HG03060 (cell line): Measurements from ENCODE around the gene ARNT2.

ENCODE experiments used
- ATAC-seq: cut with Tn5 transposase; IDR thresholded peaks from one replicate; pipeline ENCODE4 v1.9.1; 2021; ENCODE audit warnings: low read depth, moderate number of reproducible peaks; ENCODE audit not compliant: unreplicated experiment

The ARNT2 gene

DNA sequence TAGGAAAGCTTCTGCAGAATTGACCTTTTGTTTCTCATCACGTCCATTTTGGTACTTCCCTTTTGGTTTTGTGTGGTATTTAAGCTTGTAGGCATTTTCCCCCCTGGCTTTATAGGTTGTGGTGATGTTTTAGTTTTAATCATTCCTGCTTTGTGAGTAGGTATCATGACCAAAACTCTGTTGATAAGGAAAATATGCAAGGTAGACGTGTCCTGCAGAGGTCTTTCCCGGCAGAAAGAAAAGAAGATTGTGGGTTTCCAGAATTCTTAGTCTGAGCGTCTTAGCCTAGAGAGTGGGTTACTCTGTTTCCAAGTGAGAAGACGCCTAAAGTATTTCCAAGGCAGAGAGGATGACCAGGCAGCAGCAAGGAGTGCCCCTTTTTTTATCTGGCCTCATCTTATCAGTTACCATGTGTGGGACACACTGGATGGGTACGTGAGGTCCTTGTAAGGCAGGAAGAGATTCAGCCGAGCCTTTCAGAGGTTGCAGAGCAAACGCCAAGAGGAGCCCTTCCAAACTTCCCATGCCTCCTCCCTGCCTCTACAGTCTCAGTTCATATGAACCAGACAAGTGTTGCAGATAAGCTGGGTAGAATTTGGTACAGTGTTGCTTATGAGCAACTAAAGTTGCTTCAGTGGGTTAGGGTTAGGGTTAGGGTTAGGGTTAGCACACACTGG, 58.8 kb downstream of the ARNT2 start:
- ATAC-seq = no peak

DNA sequence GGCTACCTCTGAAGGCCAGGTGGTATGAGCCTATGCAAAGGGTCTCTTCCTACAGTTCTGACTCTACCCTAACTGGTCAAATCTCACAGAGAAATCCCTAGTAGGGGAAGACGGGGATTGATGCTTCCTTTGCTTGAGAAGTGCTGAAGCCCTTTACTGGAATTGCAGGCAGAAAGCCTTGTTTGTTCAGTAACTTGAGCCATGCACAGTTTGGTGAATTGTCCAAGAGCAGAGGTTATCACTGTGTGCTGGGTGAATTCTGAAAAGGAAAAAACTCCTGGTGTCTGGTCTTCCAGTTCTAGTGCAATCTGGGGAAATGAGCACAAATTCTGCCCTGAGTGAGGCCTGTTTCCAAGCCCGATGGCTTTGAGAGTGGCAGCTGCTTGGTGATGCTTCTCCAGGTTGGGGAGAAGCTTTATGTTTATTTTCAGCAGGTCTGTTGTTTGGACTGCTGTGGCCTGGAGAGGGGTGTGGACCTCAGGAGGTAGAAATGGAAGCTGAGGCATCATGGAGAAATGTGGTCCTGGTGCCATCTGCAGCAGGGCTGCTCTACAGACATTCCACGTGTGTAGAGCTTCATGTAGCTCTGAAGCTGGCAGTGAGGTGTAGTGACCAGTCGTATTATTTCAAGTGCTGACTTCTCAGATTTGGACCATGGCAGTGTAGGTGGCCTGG, 60.9 kb downstream of the ARNT2 start:
- ATAC-seq = no peak

DNA sequence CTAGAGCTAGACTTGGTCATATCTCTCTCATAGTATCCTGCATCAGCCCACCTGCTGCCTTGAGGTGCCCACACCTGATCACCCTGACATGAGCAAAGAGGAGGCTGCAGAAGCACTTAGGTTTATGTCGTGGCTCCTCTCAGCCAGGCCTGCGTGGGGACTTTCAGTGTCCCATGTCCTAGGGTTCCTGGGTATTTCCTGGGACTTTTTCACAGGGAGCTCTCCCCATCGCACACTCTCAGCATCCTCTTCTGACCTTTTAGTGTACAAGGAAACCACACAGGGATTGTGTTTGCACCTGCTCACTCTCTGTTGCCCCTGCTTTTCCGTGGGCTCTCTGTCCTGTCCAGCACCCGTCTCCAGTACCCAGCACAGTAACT, 61.4 kb downstream of the ARNT2 start:
- no peak for ATAC-seq

DNA sequence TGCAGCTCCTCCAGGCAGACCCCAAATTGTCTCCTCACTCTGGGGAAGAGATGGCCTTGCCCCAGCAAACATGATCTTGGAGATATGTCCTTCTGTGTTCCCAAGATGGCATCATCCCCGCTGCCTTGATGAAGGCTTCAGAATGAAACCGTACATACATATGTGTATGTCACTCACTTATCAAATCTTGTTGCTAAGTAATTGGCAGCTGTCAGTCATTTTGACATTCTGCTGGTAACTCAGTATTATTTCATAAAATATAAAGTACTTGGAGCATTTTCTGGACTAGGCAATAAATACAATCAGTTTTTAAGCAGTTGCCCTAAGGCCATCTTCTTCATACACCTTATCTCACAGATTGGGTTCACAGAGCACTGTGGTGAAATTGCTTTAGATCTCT, 62.4 kb downstream of the ARNT2 start:
- ATAC-seq = no peak

DNA sequence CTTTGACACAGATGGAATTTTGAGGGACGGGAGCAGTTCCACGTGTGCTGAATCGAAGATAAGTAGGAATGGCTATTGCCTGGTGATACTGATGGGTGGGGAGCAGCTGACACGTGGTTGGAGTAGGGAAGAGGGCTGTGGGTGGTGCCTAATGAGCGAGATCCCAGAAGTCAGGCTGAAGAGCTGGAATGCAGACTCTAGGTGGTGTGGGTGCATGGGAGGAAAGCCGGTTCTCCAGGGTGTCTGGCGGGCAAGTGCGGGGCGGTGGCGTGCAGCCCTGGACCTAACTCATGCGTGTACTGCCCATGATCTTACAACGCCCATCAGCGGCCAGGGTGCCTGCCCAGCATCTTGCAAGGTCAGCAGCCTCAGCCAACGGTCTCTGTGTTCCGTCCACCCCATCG, 63.1 kb downstream of the ARNT2 start:
- no peak for ATAC-seq

DNA sequence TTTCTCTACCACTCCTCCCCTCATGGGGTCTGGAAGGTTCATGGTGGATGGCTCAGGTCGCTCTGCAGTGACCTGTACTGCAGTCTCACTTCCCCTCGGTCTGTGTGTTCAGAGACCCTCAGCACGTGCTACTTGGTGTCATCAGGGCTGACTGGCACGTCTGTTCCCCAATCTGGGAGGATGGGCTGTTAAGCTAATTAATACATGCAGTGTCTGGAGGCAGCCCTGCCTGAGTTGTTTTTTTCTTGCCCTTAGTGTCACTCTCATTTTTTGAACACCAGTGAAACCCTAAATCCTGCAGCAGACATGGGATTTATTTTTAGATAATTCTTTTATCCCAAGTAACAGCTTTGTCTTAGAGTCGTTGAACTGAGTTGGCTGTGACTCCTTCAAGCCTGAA, 64.6 kb downstream of the ARNT2 start:
- ATAC-seq = no peak

DNA sequence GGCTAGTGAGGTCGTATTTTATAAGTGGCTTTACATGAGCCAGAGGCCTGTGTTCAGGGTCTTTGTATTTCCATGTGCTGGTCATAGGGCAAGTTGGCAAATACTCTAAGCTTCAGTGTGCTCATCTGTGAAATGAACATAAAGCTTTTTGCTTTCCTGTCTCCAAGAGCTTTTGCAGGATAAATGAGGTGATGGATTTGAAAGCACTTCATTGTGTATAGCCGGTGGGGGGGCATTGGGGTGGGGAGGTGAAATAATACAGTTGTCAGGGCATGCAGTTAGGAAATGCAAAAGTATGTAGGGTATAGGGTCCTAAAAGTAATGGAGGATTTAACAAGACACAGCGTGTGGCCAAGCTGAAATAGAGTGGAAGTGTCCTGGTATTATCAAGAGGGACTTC, 67.7 kb downstream of the ARNT2 start:
- no peak for ATAC-seq

DNA sequence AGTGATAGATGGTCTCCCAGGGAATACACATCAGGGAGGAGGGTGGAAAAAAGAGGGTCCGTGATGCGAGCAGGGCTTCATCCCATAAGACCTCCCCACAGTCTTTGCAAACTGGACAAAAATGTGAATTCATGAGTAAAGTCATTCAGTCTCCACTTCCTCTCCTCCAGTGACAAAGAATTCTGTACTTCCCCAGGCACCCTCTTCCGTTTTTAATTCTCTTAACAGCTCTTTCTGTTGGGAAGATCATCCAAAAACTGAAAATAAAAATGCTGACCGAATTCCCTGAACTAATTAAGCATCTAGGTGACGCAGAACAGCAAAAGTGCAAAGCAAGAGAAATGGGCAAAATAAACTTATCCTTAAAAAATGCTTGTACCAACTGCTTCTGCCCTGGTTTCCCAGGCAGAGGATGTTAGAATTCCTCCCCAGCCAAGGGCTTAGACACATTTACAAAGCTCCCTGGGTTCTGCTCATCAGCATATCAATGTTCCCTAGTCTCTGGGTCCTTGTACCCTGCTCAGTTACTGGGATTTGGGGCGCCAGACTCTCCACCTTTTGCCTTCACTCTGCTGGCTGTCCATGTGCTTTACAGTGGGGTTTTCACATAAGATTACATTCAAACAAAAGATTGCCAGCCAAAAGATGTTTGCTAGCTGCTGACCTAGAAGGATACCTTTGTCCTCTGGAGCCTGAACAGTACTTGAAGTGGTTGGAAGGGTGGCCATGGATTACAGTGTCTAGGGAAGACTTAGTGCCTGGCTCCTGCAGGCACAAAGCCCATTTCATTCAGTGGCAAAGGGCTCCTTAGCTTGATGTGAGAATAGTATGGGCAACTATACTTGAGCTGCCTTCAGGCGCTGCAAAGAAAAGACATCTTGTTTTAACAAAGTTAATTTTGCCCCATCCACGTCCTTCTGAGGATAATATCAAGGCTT, 69.4 kb downstream of the ARNT2 start:
- no peak for ATAC-seq

DNA sequence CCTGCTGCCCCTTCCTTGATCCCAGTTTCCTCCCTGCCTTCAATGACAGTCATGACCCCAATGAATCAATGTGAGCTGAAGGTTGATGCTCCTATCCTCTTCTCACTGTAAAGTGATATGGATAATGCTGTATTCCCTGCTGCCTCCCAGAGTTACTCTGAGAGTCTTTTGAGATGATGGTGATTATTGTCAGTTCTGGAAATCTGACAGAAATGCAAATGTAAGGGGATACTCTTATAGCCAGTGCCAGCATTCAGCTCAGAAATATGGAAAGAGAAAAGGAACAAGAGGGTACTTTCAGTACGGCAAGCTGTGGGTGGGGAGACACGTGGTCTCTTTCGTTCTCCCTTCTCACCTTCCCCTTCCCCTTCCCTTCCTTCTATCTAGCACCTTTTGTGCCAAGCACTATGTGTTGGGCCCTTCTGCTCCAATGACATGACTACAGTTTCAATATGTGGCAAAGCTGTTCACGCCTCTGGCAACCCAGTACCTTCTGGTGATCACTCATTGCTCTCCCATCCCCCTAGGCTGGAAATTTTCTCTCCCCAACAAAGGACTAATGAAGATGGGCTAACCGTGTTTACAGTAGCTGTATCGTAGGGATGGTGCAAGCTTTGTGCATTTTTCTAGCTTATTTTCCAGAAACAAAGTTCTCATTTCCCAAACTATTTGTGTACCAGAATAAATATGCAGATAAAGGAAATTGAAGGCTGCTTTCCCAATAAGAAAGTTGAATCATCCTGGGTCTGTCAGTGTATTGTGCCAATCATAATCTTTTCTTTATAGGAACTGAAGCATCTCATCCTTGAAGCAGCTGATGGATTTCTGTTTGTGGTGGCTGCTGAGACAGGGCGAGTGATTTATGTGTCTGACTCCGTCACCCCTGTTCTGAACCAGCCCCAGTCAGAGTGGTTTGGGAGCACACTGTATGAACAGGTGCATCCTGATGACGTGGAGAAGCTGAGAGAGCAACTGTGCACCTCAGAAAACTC, 70.3 kb downstream of the ARNT2 start:
- no peak for ATAC-seq

DNA sequence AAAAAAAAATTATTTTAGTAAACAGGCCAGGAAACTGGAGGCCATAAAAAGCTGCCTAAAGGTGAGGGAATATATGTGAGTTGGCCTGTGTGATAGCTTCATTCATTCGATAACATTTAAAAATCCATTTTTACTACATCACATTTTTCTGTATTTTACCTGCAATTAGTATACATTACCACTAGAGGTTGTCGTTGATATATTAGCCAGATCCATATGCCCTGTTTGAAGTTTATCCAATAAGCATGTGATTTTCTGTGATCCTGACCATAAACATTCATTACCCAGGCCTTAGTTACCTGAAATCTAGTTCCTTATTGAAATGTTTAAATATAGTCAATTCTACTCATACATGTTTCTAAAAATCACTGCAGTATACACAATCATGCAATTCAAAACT, 71.4 kb downstream of the ARNT2 start:
- no peak for ATAC-seq

DNA sequence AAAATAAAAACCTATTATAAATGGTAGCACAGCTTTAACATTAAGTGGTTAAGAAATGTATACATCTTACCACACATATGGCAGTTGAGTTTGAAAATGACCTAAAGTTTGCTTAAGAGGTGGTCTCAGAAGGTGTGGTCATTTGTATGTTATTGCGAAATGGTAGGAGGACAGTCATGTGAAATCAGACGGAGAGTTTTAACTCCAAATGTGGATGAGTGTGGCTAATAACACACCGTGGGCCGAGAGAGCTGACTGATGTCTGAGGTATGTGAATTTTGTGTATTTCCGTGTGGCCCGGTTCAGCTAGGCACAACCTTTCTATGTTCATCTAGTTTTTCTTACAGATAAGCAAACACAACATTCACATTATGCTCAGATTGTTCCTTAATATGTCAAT, 71.9 kb downstream of the ARNT2 start:
- no peak for ATAC-seq

DNA sequence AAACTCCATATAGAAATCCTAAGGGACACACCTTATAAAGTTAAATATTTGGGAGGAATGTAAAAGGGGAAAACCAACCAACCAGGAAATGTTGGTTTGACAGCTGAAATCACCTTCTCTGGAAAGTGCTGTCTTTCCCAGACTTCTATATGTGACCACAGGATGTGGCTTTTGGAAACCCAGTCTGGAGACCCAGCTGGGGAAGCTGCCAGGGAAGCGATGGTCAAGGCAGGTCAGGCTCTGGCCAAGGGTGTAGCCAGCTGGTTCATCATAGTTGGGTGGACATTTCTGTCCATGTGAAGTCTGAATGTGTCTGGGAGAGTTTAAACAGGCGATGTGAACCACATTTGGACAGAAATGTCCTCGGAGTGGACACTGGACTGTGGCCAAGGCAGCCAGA, 73.9 kb downstream of the ARNT2 start:
- ATAC-seq = no peak

DNA sequence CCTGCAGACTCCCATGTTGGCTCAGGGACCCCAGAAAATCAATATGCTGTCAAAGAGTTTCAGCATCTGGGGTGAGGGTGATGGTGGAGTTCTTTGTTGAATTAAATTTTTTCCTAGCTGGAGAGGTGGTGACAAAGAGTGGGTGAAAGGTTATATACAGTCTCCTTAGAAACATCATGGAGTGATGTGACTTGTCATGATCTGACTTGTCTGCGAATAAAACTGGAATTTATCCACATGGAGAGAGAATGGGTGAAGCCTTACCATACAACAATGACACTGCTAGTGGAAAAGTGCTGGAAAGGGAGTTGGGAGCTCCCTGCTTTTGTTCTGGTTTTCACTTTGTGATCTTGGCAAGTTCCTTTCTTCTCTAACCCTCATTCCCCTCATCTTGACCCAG, 75.0 kb downstream of the ARNT2 start:
- ATAC-seq = no peak

DNA sequence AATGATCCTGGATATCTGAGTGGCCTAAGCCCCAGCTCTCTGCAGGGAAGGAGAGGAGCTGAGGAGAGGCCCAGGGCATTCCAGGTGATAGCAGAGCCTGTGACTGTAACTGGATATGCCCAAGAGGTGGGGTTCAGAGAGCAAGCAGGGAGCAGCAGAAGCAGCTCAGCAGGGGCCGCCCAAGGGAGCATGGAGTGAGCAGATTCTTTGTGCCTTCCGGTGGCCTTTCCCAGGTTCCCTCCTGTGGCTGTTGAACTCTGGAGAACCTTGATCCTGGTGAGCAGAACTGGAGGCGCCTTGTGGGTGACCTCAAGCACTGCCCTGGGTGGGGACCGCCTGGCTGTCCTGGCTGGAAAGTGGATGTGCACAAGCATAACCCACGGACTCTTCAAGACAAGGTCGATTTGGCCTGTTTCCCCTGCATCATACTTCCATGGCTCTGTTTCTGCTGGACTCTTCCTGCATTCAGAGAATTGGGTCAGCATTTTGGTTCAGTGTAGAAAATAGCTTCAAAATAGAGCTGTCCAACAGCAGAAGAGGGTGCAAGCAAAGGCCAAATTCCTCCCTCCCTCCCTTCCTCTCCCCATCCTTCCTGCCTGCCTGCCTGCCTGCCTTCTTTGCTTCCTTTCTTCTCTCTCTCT, 76.1 kb downstream of the ARNT2 start:
- ATAC-seq = no peak

DNA sequence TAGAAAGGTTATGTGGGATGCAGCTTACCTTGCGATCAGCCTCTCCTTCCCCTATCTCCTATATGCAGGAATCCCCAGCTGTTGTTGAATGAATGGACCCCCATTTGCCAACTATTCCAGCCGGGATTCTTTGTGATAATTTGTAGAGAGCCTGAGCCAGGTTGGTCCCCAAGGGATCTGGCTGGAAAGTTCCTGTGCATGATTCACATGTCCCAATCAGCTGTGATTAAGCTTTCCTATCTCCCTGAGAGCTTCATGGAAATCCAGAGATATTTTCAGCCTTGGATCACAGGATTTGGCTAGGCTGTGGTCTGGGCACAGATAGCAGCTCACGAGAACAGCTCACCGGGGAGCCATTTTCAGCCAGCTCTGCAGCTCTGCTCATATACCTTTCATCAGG, 76.7 kb downstream of the ARNT2 start:
- ATAC-seq = no peak

DNA sequence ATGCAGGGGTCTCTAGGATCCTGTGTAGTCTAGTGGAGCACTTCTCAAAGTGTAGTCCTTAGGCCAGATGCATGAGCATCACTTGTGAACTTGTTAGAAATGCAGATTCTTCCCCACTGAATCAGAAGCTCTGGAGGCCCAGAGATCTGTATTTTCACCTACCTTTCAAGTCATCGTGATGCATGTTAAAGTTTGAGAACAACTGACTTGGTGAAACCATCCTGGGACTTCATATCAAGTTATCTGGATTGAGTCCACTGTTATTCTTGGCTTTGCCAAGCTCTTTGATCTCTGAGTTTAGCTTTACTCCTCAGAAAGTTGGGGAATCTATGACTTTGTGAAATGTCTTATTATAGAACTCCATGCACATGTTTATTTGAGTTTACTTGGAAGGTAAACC, 78.5 kb downstream of the ARNT2 start:
- ATAC-seq = no peak

DNA sequence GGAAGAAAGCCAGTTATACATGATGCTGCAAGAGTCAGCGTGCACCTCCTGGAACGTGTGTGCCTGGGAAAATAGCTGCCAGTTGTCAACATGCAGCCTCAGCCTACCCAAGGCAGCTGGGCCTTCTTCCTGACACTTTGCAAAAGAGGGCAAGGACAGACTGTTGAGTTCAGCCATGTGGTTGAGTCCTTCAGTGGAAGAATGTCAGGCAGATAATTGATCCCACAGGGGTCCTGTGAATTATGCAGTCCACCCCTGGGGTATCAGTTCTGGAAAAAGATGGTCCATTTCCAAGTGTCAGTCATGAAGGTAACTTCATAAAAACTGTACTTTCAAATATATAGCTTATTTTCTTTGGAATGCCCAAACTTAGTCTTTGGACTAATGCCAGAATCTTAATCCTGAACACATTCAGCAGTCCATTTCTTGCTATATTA, 79.6 kb downstream of the ARNT2 start:
- no peak for ATAC-seq

DNA sequence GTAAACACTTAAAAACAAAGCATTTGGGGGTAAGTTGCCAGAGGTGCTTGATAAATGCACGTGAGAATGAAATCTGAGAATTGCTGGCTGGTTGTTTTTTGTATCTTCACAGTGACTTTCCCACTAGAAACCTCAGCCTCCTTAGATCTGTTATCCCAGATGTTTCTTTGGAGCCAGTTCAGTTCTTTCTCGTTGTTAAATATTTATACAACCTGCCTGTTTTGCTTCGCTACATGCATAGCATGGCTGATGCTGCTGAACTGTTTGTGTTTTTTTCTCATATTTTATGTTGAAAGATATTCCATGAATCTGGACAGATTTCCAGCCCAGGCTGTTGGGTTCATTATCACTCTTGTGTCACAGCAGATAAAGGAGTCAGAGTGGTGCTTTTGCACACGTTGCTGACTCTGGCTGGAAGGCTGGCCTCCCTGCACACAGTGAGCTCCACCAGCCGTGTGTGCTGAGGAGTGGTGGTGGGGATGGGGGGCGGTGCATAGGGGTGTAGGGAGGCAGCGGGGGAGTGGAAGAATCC, 80.2 kb downstream of the ARNT2 start:
- no peak for ATAC-seq

DNA sequence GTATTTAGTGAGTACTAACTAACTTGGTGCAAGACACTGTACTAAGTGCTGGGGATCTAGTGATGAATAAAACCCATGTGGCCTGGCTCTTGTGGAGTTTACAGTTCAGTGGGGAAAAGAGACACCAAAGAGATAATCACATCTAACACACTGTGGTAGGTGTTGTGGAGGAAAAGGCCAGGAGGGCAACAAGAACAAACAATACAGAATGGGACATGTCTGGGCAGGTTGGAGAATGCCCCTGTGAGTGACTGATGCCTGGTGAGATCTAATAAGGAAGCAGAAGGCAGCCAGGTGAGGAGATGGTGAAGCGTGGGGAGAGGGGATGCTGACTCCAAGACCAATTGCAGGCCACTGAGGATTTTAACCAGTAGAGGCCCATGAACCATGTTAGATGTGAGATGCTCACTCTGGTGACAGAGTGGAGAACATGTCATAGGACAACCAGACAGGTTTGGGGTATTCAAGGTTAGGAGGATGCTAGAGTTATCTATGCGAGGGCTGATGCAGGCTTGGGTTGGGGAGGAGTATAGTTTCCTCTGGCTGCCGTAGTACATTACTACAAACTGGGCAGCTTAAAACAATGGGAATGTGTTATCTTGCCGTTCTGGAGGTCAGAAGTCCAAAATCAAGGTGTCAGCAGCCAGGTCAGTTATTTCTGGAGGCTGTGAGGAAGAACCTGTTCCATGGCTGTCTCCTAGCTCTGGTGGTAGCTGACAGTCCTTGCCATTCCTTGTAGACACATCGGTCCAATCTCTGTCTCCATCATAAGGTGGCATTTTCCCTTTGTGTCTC, 81.4 kb downstream of the ARNT2 start:
- ATAC-seq = no peak
